ENCODE measurements around the gene LAMTOR2.

LAMTOR2 gene

GRCh38 chr1:156100205-156100995 is 45.8 kb downstream of the LAMTOR2 start:
- no peak for DNase-seq

- no peak for DNase-seq
Measured at GRCh38 chr1:156101880-156102279, 47.3 kb downstream of the LAMTOR2 start.

GRCh38 chr1:156102633-156103511 is 48.3 kb downstream of the LAMTOR2 start:
- peak; percentile 74 for DNase-seq

GRCh38 chr1:156103521-156103947 is 49.0 kb downstream of the LAMTOR2 start:
- no peak for DNase-seq

GRCh38 chr1:156104065-156104810 is 49.7 kb downstream of the LAMTOR2 start:
- DNase-seq = peak; percentile 43

GRCh38 chr1:156104861-156105832 is 50.6 kb downstream of the LAMTOR2 start:
- no peak for DNase-seq

- no peak for DNase-seq
Measured at GRCh38 chr1:156106624-156107488, 52.3 kb downstream of the LAMTOR2 start.

- no peak for DNase-seq
Measured at GRCh38 chr1:156108057-156108456, 53.5 kb downstream of the LAMTOR2 start.
